Spleen (tissue), 11 donors: ENCODE results near the gene MT1G. TPM values are rescaled to one million over a fixed set of nuclear protein-coding genes. Genes with fewer than 3 reads are reported as not detected.

Experiments
- DNase-seq: peaks from one replicate; pipeline ENCODE4 v3.0.0-alpha.2; 2020
- H3K27ac ChIP-seq, 8 donors: fragments of 200-600 bp; sonication (generic) in 7 of 8; 1 replicate in 4 of 8; 2 replicates in 4 of 8; pipeline versions ENCODE4 v1.5.0 to v1.8.0; 2016 to 2021; ENCODE audit warnings: inconsistent platforms in 4 of 8, mild to moderate bottlenecking in 4 of 8, moderate library complexity in 1 of 8
- H3K27me3 ChIP-seq, 7 donors: fragments of 200-600 bp; sonication (generic) in 6 of 7; replicated peaks in 1 of 7; 1 replicate in 4 of 7; 2 replicates in 3 of 7; pipeline versions ENCODE4 v1.5.0 to v1.8.0; 2016 to 2021; ENCODE audit warnings: inconsistent platforms in 3 of 7, mild to moderate bottlenecking in 1 of 7
- H3K36me3 ChIP-seq, 6 donors: fragments of 200-600 bp; sonication (generic) in 5 of 6; 1 replicate in 4 of 6; 2 replicates in 2 of 6; pipeline versions ENCODE4 v1.5.0 to v1.8.0; 2016 to 2021; ENCODE audit warnings: inconsistent platforms in 2 of 6
- H3K4me1 ChIP-seq, 6 donors: fragments of 200-600 bp; sonication (generic) in 5 of 6; 1 replicate in 3 of 6; 2 replicates in 3 of 6; pipeline versions ENCODE4 v1.5.0 to v1.8.0; 2016 to 2021; ENCODE audit warnings: inconsistent platforms in 3 of 6
- H3K4me3 ChIP-seq, 8 donors: fragments of 200-600 bp; sonication (generic) in 7 of 8; 1 replicate in 4 of 8; 2 replicates in 4 of 8; pipeline versions ENCODE4 v1.5.0 to v1.8.0; 2016 to 2021; ENCODE audit warnings: inconsistent platforms in 4 of 8, mild to moderate bottlenecking in 4 of 8, moderate library complexity in 2 of 8
- H3K9me3 ChIP-seq, 8 donors: fragments of 200-600 bp; sonication (generic) in 7 of 8; 1 replicate in 4 of 8; 2 replicates in 4 of 8; pipeline versions ENCODE4 v1.5.0 to v1.8.0; 2016 to 2021; ENCODE audit warnings: inconsistent platforms in 4 of 8
- CTCF ChIP-seq, 11 experiments: fragments of 200-600 bp in 7 of 11; fragments of 450-650 bp in 4 of 11; sonication (generic) in 4 of 11; IDR thresholded peaks in 8 of 11; conservative IDR thresholded peaks in 3 of 11; 1 replicate in 7 of 11; 2 replicates in 4 of 11; pipeline versions ENCODE4 v1.4.0 to v1.8.0; 2016 to 2021; ENCODE audit warnings: antibody characterized with exemption in 11 of 11, inconsistent platforms in 4 of 11, mild to moderate bottlenecking in 1 of 11
- POLR2A ChIP-seq, 3 donors: fragments of 450-650 bp; IDR thresholded peaks; one replicate each; pipeline ENCODE4 v1.5.1; 2017; ENCODE audit warnings: antibody characterized with exemption in 3 of 3, mild to moderate bottlenecking in 1 of 3
- POLR2AphosphoS5 ChIP-seq, 3 donors: sonication (generic); formaldehyde crosslinking; IDR thresholded peaks; one replicate each; pipeline ENCODE4 v1.5.1; 2017; ENCODE audit warnings: antibody characterized with exemption in 3 of 3
- whole genome bisulfite sequencing, 5 donors: extraction: QIAGEN DNeasy Blood & Tissue Kit in 3 of 5; methylation state at CpG; one replicate each; pipeline versions ENCODE4 v1.1.5 to v1.1.7; 2013 to 2018; 5-methylcytosine and 5-hydroxymethylcytosine counted together
- intact Hi-C: fragments of 100-400 bp; cut with DNase I; formaldehyde crosslinking; loops from one replicate; pipeline ENCODE4 v1.15.0; 2023; ENCODE audit warnings: low total_unique reads
- polyA plus RNA-seq, 3 donors: library from polyadenylated mRNA; stranded (reverse); fragments of 200-250 nt; gene quantifications; one replicate each; pipeline ENCODE4 v1.2.1, GENCODE V29; 2013
- total RNA-seq, 7 donors: library from RNA; depleted of rRNA in 3 of 7; stranded (reverse); fragments of >200 nt in 3 of 7; fragmentation: NEBNext Ultra II Directional in 4 of 7; extraction: Animal tissue kit (Norgen Biotek cat#: 25700) in 4 of 7; gene quantifications; one replicate each; pipeline versions ENCODE4 v1.1.0 to v1.2.1, GENCODE V29; 2016 to 2021
- donor health status: healthy with polysubstance abuse.
- donor health status: DM: no; HTN: no; CAD: no; lungs with moderate emphysema.
- donor health status: DM: no; HTN: no; CAD: no.
- donor health status: Bipolar disorder and iron deficiency.
- donor health status: healthy.
- donor health status: DM: no; HTN: no; CAD: no.
- donor health status: DM: yes; HTN: yes; CAD: no.

Gene MT1G
- total and polyA plus RNA-seq, 10 donors, result 1.1 to 12.2 (median 3.9) TPM; not detected in 5

- no peaks in the 10 kb centered on the region for H3K36me3 ChIP-seq
- intact Hi-C loops, result no loop called here
- 56 to 70% (median 61%) methylated on average over 13 of the region's 13 CpGs for WGBS, 5 donors
- TF ChIP-seq CTCF (IDR thresholded peaks at IDR 0.05 in 8 of 11, conservative IDR thresholded peaks at IDR 0.05 in 3 of 11), result no peak
- TF ChIP-seq POLR2AphosphoS5 (IDR thresholded peaks at IDR 0.05), result no peak
- no peaks in the 10 kb centered on the region for H3K27me3 ChIP-seq
- H3K27ac ChIP-seq, result peak overlapping the region in 6 of 8 donors; percentile 19 to 78 (median 66)
- H3K9me3 ChIP-seq, result no peaks in the 10 kb centered on the region
- H3K4me3 ChIP-seq, result peak overlapping the region in 5 of 8 donors; percentile 8 to 52 (median 27)
- peaks cover 0 to 28% (median 8%) of the 10 kb centered on the region in 6 donors for H3K4me1 ChIP-seq
- DNase-seq, result no peak
These were observed 40.9 kb upstream of the MT1G start for GRCh38 chr16:56708525-56709442.

DNA sequence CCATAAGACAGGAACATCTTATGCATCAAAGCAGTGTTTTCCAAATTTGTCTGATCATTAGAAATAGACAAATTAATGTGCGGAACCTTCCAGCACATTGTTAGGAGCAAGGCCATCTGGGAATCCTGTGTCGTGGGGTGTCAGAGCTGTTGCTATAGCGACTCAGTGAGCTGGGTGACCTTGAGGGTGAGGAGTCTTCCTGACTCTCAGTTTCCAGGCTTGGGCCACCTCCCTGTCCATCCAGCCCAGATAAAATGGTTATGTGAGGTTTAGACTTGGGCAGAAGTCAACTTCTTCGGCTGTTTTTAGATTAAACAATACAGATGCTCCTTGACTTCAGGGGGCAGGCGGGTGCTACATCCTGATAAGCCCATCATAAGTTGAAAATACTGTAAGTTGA, 35.0 kb upstream of the MT1G start:
- no peaks in the 10 kb centered on the region for H3K27me3 ChIP-seq
- intact Hi-C loops, result loop anchor here (5.0 kb wide), 2 partner anchors 126 to 186 kb away; no protein-coding TSS in a partner anchor
- TF ChIP-seq POLR2AphosphoS5 (IDR thresholded peaks at IDR 0.05), result no peak
- H3K36me3 ChIP-seq, result no peaks in the 10 kb centered on the region
- 70 to 91% (median 84%) methylated on average over 5 of the region's 5 CpGs for WGBS, 5 donors
- H3K4me3 ChIP-seq, result no peak overlapping the region
- no peak overlapping the region for H3K27ac ChIP-seq
- DNase-seq, result no peak
- H3K9me3 ChIP-seq, result peaks cover 0 to 2% (median 0%) of the 10 kb centered on the region in 8 donors
- peaks cover 0 to 13% (median 8%) of the 10 kb centered on the region in 6 donors for H3K4me1 ChIP-seq

- Histone ChIP-seq H3K36me3 (no peaks in the 10 kb centered on the region), H3K27me3 (peaks cover 0 to 5% (median 0%) of the 10 kb centered on the region in 7 donors), H3K4me1 (peaks cover 0 to 13% (median 8%) of the 10 kb centered on the region in 6 donors), H3K4me3 (no peak overlapping the region), H3K27ac (peak overlapping the region in 2 of 8 donors; percentile 12 to 13), H3K9me3 (peaks cover 0 to 13% (median 4%) of the 10 kb centered on the region in 8 donors)
- intact Hi-C loops, result loop anchor here (5.0 kb wide), 2 partner anchors 124 to 184 kb away; no protein-coding TSS in a partner anchor
- 83 to 94% (median 87%) methylated on average over 7 of the region's 7 CpGs for WGBS, 5 donors
- TF ChIP-seq POLR2A (IDR thresholded peaks at IDR 0.05), result no peak
- TF ChIP-seq POLR2AphosphoS5 (IDR thresholded peaks at IDR 0.05), result no peak
- no peak for TF ChIP-seq CTCF (IDR thresholded peaks at IDR 0.05 in 8 of 11, conservative IDR thresholded peaks at IDR 0.05 in 3 of 11)
- no peak for DNase-seq
These were observed 33.7 kb upstream of the MT1G start for GRCh38 chr16:56701534-56701933.

DNA sequence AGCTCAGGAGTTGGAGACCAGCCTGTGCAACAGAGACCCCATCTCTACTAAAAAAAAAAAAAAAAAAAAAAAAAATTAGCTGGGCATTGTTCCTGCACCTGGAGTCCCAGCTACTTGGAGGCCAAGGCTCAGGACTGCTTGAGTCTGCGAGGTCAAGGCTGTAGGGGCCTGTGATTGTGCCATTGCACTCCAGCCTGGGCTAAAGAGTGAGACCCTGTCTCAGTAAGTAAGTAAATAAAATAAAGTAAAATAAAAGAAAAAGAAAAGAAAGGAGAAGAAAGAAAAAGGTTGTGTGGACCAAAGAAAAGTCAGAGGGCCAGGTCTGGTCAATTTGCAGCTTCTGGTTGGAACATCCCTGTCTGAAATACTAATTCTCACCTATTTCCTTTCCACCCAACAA, 32.8 kb upstream of the MT1G start:
- intact Hi-C loops, result loop anchor here (5.0 kb wide), 2 partner anchors 123 to 183 kb away; no protein-coding TSS in a partner anchor
- Histone ChIP-seq H3K9me3 (peaks cover 0 to 13% (median 4%) of the 10 kb centered on the region in 8 donors), H3K4me3 (no peak overlapping the region), H3K27ac (no peak overlapping the region), H3K36me3 (no peaks in the 10 kb centered on the region), H3K27me3 (peaks cover 0 to 5% (median 0%) of the 10 kb centered on the region in 7 donors), H3K4me1 (peaks cover 0 to 13% (median 8%) of the 10 kb centered on the region in 6 donors)
- WGBS, 5 donors, result 90 to 100% (median 93%) methylated on average over 1 of the region's 1 CpG
- DNase-seq, result no peak
- no peak for TF ChIP-seq POLR2AphosphoS5 (IDR thresholded peaks at IDR 0.05)
- TF ChIP-seq POLR2A (IDR thresholded peaks at IDR 0.05), result no peak
- no peak for TF ChIP-seq CTCF (IDR thresholded peaks at IDR 0.05 in 8 of 11, conservative IDR thresholded peaks at IDR 0.05 in 3 of 11)
